GM18508 (cell line): ENCODE results near the gene MSI2.

Source experiments
- ATAC-seq: cut with Tn5 transposase; IDR thresholded peaks from one replicate; pipeline ENCODE4 v1.9.1; 2021; ENCODE audit warnings: moderate number of reproducible peaks; ENCODE audit not compliant: insufficient read depth, unreplicated experiment

MSI2 gene

DNA sequence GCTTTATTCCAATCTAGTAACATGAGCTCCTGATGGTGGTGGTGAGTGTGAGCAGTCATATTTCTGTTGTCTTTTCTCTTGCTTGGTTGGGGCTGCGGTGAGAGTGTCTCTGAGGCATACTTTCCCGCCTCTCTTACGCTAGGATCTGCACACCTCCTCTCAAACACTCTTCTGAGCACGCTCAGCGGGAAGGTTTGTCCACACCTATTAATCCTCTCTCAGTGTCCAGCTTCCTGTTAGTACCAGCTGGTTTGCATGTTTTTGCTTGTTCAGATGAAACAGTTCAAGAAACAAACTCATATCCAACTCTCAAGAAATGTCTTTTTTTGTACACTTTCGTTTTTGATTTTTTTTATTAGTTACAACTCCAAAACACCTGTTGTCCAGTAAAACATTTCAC is 399.2 kb downstream of the MSI2 start:
- no peak for ATAC-seq

DNA sequence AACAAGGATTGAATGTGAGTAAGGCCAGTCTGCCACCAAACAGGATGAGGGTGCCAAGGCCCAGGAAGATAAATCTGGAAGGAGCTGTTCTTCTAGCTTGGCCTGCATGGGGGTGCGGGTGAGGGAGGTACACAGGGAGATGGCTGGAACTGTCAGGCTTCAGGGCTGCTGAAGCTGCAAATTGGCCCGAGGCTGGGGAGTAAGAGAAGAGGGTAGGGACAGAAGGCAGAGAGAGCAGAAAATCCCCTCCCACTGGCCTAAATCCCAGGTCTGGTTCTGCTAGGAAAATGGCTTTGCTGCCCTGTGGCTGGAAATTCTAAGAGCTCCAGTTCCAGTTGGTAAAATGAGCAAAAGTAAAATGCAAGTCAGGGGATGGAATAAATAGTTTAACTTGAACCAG is 400.9 kb downstream of the MSI2 start:
- no peak for ATAC-seq

DNA sequence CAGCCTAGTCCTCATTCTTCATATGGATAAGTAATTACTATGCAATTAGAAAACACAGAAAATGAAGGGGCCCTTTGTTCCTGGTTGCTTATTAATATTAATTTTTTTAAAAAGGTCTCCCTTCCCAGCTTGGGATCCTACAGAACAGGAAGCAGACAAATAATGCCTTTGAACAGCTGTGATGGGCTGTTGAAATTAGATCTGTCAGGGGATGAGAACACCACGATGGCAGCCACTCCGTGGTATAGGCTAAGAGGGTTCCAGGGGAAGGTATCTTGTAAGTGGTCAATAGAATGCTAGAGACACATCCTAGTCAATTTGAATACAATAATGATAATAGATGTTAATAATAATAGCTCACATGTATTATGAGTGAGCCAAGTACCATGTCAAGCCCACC is 405.7 kb downstream of the MSI2 start:
- no peak for ATAC-seq

DNA sequence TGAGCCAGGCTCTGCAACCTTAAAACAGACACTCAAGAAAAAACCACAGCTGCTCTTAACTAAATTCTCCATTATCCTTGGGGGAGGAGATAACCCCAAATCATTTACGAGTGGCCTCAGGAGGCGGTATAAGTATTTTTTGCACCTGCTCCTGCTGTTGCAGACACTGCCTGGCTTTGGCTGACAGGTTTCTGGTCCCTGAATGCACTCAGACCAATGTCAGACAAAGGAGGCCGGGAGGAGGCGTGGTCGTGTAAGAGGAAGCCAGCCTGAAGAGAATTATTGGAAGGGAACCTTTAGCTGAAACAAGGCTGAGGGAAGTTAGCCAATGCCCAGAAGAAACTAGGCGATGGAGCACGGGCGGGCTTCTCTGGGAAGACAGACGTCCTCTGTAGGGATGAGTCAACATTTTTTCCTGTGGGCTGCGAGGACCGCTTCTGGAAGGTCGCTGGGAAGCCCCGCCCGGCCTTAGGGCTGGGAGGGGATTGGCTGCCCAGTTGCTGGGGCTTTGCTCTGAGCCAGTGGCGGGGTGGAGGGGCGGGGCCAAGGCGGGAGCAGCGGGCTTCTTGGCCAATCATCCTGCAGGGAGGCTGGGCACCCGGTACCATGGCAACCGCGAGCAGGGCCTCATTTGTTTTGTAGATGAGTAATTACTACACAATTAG is 406.5 kb downstream of the MSI2 start:
- ATAC-seq, result no peak

DNA sequence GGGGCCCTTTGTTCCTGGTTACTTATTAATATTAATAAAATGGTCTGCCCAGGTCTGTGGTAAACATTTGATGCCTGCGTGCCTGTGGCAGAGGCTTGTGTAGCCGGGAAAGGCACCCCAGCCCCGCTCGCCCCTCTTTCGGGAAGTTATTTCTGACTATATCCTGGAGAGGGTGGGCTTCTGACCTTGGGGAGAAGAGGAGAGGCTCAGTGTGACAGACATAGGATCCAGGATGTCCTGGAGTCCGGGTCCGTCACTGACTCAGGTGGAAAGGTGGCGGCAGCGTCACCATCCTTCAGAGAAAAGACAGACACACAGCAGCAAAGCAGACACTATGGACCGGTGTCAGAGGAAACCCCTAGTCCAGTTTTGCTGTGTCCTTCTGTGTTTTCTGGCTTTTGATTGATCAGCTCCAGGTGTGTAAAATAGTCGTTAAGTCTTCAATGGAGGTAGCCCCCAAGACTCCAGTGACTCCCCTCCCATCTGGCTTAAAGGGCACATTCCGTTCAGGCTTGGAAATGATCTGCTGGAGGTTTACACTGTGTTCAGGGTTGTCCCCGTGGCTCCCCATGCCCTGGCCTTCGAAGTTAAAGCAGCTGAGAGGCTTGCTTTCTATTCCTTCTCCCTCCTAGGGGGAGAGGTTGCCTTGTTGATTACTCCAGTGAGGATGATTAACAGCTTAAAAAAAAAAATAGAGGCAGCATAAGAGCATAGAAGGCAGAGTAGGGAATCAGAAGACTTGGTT is 407.2 kb downstream of the MSI2 start:
- ATAC-seq, result no peak

DNA sequence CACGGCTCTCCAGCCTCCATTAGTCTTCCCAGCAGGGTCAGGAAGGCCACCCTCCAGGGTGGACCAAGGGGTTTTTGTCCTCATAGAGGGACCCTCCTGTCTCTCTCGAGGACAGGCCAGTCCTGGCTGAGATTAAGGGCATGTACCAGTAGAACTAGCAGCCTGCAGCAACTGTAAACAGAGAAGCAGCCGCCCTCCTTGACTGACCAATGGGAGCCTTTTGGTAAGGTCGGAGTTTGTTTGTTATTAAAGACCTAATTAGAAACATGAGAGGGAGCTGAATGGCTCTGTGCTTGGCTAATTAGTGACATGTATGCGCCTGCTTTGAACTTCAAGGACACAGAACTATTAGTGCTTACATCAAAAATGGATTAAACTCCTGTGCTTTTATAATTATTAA is 408.8 kb downstream of the MSI2 start:
- no peak for ATAC-seq

DNA sequence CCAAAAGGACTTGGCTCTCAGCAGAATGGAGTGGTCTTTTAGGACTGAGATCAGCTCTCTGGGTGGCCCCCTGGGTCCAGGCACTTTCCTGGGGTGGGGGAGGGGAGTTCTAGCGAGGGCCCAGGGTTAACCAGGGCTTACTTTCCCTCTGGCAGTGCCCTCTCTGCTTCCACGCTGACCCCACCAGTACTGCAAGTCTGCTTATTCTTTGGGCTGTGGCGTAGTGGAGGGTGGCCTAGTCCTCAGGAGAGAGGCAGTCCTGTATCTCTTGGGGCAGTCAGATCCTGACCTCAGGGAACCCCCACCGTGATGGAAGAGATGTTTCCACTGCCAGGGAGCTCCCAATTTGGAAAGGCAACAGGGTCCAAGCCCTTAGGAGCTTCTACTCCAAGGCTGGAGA is 409.4 kb downstream of the MSI2 start:
- no peak for ATAC-seq

DNA sequence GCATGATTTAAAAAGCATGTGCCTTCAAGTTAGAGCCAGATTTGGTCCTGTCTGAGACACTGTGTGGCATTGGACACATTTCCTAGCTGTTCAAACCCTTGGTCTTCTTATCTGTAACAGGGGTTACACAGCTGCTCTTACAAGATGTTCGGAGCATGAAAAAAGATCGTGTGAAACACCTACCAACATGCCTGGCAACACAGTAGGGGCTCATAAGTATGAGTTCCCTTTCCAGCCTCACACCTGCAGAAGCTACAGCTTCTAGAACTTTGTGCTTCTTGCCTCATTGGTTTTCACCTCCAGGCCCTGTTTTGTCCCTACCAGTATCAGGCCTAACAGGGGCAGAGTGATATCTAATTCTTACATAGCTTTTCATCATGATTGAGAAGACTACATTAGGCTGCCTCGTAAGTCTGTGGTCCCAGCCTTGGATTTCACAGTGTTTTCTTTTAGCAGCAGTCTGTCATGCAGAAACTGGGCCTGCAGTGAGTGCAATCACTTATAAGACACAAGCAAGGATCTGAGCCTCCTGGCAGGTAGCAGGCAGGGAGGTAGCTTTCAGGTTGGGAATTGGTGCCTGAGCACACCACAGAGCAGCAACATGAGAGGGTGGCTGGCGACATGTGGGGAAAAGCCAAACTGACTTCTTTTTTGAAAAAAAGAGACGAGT is 410.0 kb downstream of the MSI2 start:
- ATAC-seq, result no peak

DNA sequence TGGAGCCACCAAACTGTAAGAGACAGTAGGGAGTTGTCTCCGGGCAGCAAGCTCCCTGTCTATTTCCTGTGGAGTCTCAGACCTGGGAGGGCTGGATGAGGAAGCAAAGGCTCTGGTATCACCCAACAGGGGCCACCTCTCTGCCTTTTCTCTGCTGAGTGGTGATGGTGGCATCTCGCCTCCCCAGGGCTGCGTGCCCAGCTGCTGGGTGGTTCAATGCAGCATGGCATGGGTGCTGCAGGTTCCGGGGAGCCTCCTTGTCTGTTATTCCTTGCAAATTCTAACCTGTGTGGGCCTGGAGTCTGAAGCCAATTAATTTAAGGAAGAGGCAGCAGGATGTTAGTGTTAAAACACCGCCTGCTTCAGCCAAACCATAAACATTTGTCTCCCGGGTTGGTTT is 410.6 kb downstream of the MSI2 start:
- no peak for ATAC-seq

DNA sequence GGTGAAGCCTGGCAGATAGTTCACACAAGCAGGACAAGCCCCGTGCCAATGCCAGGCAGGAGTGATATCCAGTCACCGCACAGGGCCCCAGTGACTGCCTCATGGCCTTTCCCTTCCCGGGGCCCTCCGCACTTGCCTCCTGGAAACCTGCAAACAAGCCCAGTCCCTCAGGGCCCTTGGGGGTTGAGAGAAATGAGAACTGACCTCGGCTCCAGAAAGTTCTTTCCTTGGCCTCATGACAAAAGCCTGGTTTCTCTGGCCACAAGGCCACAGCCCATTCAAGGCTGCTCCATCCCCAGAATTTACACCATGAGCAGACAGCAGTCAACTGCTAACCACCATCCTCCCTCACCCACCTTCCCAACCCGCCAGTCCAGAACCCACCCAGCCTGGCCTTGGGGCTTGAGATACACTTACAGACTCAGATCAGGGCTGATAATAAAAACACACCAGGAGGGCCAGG is 411.2 kb downstream of the MSI2 start:
- ATAC-seq, result no peak

DNA sequence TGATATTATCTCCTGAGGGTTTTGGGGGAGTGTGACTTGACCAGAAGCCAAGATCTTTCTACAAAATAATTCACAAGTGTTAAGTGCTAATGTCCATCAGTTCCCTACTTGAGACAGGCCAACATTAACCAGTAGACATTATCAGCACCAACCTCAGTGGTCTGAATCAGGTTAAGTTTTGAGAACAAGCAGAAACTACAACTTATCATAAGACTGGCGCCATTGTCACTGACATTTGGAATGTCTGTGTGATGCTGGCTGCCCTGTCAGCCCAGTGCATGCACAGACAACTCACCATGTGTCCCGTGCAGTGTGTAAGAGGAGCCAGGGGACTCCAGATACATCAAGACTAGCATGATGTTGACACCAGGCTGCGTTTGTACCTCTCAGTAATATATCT is 412.0 kb downstream of the MSI2 start:
- ATAC-seq, result no peak

DNA sequence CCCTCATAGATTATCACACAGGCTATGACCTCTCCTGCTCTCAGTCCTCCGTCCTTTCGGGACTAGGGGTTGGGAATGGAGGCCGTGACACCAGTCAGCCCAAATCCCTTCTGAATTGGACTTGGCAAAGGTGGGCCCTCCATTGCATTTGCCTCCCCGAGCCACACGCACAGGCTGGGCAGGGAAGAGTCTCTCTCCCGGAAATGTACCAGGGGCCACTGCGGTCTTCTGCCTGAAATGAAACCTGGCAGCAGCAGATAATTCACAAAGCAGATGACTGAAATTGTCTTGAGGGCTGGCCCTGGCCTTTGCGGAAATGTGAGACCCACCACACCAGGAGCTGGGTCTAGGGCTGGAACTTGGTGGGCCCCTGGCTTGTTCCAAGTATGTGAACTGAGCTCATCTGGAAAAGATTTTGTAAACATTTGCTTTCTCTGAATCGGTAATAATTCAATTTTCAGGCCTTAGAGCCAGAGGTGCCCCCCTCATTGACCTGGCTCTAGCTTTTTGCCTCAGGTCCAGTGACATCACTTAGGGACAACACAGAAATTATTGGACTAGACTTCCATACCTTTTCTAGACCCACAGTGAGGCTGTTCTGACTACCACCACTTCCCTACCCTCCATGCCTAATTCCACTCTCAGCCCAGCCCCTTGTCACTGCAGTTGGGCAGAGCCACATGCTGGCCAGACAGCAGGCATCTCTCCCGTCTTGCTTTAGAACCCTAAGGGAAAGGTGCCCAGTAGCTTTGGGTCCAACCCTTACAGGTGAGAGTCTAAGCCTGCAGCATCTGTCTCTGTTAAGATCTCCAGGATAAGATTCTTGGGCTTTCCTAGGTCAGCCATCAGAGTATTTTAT is 413.6 kb downstream of the MSI2 start:
- ATAC-seq, result no peak

DNA sequence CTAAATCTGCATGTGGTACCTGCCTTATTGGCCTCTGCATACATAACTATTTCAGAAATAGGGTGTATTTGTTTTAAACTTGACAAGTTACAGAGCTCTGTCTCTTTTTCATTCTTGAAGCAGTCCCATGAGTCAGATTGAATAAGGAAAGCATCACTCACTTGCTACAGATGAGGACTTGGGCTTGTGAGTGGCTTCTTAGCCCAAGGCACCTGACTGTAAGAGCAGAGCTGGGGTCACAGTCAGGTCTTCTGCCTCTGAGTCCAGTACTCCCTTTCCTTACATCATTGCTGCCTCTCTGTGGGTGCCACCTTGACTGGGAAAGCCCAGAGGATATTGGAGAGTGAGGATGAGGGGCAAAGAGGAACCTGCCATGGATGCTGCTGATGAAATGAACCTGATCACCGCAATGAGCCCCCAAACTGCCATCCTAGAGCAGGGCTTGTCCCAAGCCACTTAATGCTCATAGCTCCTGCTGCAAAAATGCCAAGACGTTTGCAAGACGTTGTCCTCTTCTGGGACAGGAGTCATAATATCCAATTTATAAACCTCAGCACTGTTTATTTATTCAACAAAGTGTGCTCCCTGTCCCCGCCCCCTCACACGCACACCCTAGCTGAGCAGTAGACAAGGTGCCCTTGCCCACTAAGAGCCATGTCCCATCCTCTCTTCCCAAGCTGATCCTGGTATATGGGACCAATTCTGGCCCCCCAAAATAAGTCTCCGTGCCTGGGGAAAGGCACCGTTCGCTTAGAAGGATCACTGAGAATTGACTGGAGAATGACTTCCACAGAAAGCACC is 414.6 kb downstream of the MSI2 start:
- no peak for ATAC-seq

DNA sequence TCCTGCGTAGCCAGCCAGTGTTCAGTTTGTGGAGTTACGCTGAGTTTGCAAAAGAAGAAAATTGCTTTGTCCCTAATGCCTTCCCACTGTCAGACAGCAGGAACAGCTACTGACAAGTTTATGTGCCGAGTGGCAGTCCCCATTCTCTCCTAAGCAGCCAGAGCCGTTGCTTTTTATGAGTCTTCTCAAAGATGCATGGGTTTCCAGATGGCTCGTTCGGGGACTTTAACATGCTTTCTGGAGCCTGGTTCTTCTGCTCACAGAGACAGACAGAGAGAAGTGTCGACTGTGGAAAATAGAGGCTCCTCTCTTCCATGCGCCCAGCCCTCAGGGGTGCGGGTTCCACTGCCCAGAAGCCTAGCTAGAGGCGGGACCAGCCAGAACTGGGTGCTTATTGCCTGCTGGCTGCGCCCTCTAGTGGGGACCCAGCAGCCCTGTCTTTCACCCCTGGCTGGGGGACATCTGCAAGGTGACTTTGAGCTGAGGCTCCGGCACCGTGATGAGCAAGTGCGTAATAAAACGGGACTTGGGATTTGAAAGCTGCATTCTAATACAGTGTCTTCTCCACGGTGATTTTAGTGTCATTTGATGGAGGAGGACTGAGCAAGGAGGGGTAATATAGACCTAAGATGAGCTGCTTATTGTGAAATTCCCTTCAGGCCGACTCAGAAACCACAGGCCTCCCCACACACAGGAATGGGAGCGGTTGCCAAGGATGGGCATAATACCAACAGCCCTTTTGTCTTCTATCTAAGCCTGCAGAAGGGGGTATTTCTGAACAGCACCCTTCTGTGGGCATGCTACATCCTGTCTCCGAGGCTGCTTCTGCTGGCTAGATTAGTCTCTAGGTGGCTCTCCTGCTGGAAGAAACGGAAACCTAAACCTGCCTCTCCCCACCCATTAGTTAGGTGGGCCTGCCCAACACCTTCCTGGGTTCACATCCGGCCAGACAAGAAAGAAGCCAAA is 415.6 kb downstream of the MSI2 start:
- ATAC-seq, result no peak

DNA sequence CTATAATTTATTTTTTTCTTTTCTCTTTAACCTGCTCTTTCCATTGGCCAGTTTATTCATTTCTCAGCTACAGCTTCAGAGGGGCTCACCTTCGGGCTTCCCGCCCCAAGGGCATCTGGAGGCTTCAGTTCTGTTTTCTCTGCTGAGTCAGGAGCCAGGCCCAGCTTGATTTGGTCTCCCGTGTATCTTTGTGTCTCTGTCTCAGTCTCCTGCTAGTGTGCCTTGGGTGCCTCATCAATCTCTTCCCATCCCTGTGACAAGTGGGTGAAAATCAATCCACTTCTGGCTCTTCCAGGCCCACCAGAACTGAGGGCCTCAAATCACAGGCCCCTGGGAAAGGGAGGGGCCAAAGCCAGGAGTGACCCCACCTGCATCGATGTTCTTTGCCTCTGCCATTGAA is 416.6 kb downstream of the MSI2 start:
- ATAC-seq, result no peak

DNA sequence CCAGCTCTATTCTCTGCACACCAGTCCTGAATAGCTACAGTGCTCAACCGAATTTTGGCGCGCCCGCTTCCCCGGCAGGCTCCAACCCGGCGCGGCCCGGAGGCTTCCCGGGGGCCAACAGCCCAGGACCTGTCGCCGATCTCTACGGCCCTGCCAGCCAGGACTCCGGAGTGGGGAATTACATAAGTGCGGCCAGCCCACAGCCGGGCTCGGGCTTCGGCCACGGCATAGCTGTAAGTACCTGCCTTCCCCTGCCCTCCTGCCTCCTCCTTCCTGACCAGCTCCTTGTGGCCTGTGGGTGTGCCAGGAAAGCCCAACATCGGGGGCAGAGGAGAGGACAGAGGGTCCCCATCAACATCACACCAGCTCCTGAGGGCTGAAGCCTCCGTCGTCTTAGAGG is 418.6 kb downstream of the MSI2 start:
- ATAC-seq, result no peak

DNA sequence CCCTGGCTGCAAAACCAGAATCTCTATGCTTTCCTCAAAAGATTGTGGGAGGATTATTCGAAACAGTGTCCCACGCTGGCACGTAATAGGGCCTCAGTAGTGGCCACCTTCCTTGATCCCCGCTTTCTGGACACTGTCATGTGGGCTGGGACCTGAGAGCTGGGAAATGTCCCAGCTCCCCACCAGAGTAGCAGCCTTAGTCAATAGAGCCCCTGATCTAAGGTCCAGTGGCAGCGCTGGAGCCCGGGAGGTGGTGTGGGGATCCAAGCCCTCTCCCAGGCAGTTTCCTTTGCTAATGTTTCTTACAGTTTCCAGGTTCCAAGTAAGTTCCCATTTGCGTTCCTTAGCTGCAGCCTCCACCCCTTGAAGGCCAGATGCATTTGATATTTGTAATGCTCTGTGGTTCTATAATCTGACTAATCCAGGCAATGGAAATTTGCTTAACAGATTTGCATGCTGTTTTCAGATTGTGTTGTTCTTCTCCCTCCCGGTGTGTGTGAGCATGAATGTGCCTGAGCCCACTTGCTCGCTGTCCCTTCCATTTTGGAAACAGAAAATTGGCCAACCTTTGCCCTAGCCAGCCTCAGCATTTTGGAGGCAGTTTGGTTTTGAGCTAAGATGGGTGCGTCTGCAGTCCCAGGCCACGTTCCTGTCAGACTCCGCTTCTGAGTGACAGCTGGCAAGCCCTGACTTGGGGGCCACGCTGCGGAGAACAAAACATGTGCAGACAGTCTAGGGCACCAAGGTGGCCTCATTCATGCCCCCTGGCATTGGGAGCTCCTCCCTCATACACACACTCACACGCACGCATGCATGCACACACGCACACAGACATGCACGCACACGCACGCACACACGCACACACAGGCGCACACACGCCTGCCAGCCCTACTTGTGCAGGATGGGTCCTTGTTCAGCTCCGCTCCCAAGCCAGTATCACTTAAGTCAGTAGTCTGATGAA is 419.4 kb downstream of the MSI2 start:
- ATAC-seq, result no peak

DNA sequence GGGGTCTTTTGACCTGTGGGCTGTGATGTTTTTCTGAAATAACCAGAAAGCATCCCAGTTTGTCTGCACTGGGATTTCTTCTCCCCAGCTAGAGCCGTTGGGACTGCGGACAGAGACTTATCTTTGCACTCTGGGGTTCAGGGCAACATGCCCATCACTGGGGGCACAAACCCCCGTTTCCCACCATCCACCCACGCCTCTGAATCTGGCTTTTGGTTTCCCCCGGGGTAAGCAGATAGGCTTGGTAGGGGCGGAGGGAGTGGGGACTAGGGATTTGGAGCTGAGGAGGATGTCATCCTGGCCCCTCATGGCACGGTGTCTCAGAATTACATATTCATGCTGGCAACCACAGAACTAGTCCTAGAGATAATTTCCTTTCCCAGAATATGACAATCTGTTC is 420.2 kb downstream of the MSI2 start:
- ATAC-seq, result no peak
